A549 (cell line): ENCODE data around the gene GUCY1A2.

Experiments
- BHLHE40 ChIP-seq: IDR thresholded peaks from 2 replicates; pipeline ENCODE4 v1.6.1; 2012; ENCODE audit warnings: low read depth, low read length, inconsistent platforms
- CHD2 ChIP-seq: fragments of 150-350 bp; IDR thresholded peaks from 2 replicates; pipeline ENCODE4 v1.6.1; 2014; ENCODE audit warnings: low read length; ENCODE audit not compliant: partially characterized antibody
- CTCF ChIP-seq: fragments of >200 bp; sonication (Bioruptor Twin); formaldehyde crosslinking; IDR thresholded peaks from 3 replicates; pipeline ENCODE4 v1.5.1; 2016
- HES2 ChIP-seq: fragments of >200 bp; sonication (Bioruptor Twin); formaldehyde crosslinking; IDR thresholded peaks from 2 replicates; pipeline ENCODE4 v1.6.1; 2016
- JUN ChIP-seq, 2 experiments: fragments of >200 bp; sonication (Bioruptor Twin); formaldehyde crosslinking; IDR thresholded peaks; 2 replicates in 1 of 2; 3 replicates in 1 of 2; pipeline ENCODE4 v1.6.1; 2016 to 2017
- KDM1A ChIP-seq: fragments of 200-600 bp; sonication (generic); IDR thresholded peaks from 2 replicates; pipeline ENCODE4 v1.6.1; 2016; ENCODE audit warnings: low read depth, mild to moderate bottlenecking
- RFX5 ChIP-seq: fragments of 450-650 bp; IDR thresholded peaks from 2 replicates; pipeline ENCODE4 v1.7.1; 2014; ENCODE audit warnings: antibody characterized with exemption, mild to moderate bottlenecking, moderate library complexity

GRCh38 chr11:106840146-106840545 is 178.1 kb downstream of the GUCY1A2 start:
- TF ChIP-seq KDM1A (no peak), CHD2 (no peak), CTCF (no peak), JUN (IDR thresholded peaks at IDR 0.05) (no peak), BHLHE40 (no peak), HES2 (no peak), RFX5 (no peak)
